WTC11 (cell line): ENCODE measurements around the gene ACSM3. TPM values are rescaled to one million over a fixed set of nuclear protein-coding genes. Genes with fewer than 3 reads are reported as not detected.

Experiments used
- ATAC-seq: fragments of 200-7000 bp; cut with Tn5 transposase; 2 replicates; pipeline ENCODE4 v1.10.0; 2021; ENCODE audit warnings: mild to moderate bottlenecking, moderate library complexity
- CTCF ChIA-PET: fragments of 300-600 bp; sonication (Branson Sonifier 250); formaldehyde crosslinking; loops from one replicate; lab custom pipeline; 2021; ENCODE audit warnings: antibody characterized with exemption; lab: Charles Lee
- POLR2A ChIA-PET: fragments of 350-600 bp; sonication (Branson Sonifier 250); formaldehyde crosslinking; loops from one replicate; lab custom pipeline; 2021; ENCODE audit warnings: antibody characterized with exemption; lab: Charles Lee
- DNase-seq: peaks from one replicate; pipeline ENCODE4 v3.0.0; 2021; ENCODE audit warnings: low spot score
- H3K27ac Mint-ChIP-seq: 2 replicates; pipeline ENCODE4 v1.8.0; 2021; ENCODE audit warnings: mixed read lengths
- H3K27me3 Mint-ChIP-seq: 2 replicates; pipeline ENCODE4 v1.8.0; 2021; ENCODE audit warnings: low read depth, mild to moderate bottlenecking, moderate library complexity, mixed read lengths
- H3K36me3 Mint-ChIP-seq: 2 replicates; pipeline ENCODE4 v1.8.0; 2021; ENCODE audit warnings: mixed read lengths
- H3K4me1 Mint-ChIP-seq: 2 replicates; pipeline ENCODE4 v1.8.0; 2022; ENCODE audit warnings: mixed read lengths
- H3K4me3 Mint-ChIP-seq: 2 replicates; pipeline ENCODE4 v1.8.0; 2021; ENCODE audit warnings: mild to moderate bottlenecking, moderate library complexity, mixed read lengths
- H3K9me3 Mint-ChIP-seq: 2 replicates; pipeline ENCODE4 v1.8.0; 2021; ENCODE audit warnings: mixed read lengths
- ATF1 ChIP-seq: sonication (generic); formaldehyde crosslinking; IDR thresholded peaks from 2 replicates; pipeline ENCODE4 v1.8.1; 2023; ENCODE audit warnings: mild to moderate bottlenecking, moderate library complexity, missing genetic modification reagents
- CREB1 ChIP-seq: sonication (generic); formaldehyde crosslinking; IDR thresholded peaks from 2 replicates; pipeline ENCODE4 v1.8.0; 2023; ENCODE audit warnings: mild to moderate bottlenecking, missing genetic modification reagents
- GRHL2 ChIP-seq: fragments of 250-450 bp; sonication (Bioruptor Pico); IDR thresholded peaks from 2 replicates; pipeline ENCODE4 v1.8.0; 2022; ENCODE audit warnings: mild to moderate bottlenecking, moderate library complexity; ENCODE audit not compliant: insufficient replicate concordance, severe bottlenecking
- JAZF1 ChIP-seq: fragments of 250-450 bp; sonication (Bioruptor Pico); IDR thresholded peaks from 2 replicates; pipeline ENCODE4 v1.9.0; 2021; ENCODE audit warnings: moderate library complexity, mild to moderate bottlenecking, inconsistent platforms
- NR2C2 ChIP-seq: sonication (generic); formaldehyde crosslinking; IDR thresholded peaks from 2 replicates; pipeline ENCODE4 v1.8.0; 2022; ENCODE audit warnings: mild to moderate bottlenecking, missing genetic modification reagents
- RELA ChIP-seq: sonication (generic); formaldehyde crosslinking; IDR thresholded peaks from 2 replicates; pipeline ENCODE4 v1.8.1; 2022; ENCODE audit warnings: missing genetic modification reagents, mild to moderate bottlenecking, borderline replicate concordance
- TEAD4 ChIP-seq: sonication (generic); formaldehyde crosslinking; IDR thresholded peaks from 2 replicates; pipeline ENCODE4 v1.8.0; 2022; ENCODE audit warnings: mild to moderate bottlenecking, missing genetic modification reagents
- ZBTB21 ChIP-seq: sonication (generic); formaldehyde crosslinking; IDR thresholded peaks from 2 replicates; pipeline ENCODE4 v1.8.1; 2023; ENCODE audit warnings: mild to moderate bottlenecking, missing genetic modification reagents, borderline replicate concordance
- ZNF138 ChIP-seq: sonication (generic); formaldehyde crosslinking; conservative IDR thresholded peaks from 2 replicates; pipeline ENCODE4 v1.8.1; 2022; ENCODE audit warnings: mild to moderate bottlenecking, moderate library complexity, missing genetic modification reagents
- ZNF219 ChIP-seq: sonication (generic); formaldehyde crosslinking; IDR thresholded peaks from 2 replicates; pipeline ENCODE4 v1.8.0; 2023; ENCODE audit warnings: missing genetic modification reagents, mild to moderate bottlenecking, borderline replicate concordance
- ZNF396 ChIP-seq: fragments of 250-450 bp; sonication (Bioruptor Pico); IDR thresholded peaks from 2 replicates; pipeline ENCODE4 v1.8.0; 2021; ENCODE audit warnings: mild to moderate bottlenecking, moderate library complexity, borderline replicate concordance
- ZNF671 ChIP-seq: fragments of 250-450 bp; sonication (Bioruptor Pico); IDR thresholded peaks from 2 replicates; pipeline ENCODE4 v1.8.0; 2021; ENCODE audit warnings: mild to moderate bottlenecking
- total RNA-seq: library from RNA; stranded (reverse); gene quantifications from 3 replicates; pipeline ENCODE4 v1.2.3, GENCODE V29; 2021
- TF ChIP-seq, protein P1 (sequence below): sonication (generic); formaldehyde crosslinking; IDR thresholded peaks from 2 replicates; pipeline ENCODE4 v1.8.1; 2023; ENCODE audit warnings: mild to moderate bottlenecking, missing genetic modification reagents, moderate library complexity
- TF ChIP-seq, protein P2 (sequence below): sonication (generic); formaldehyde crosslinking; IDR thresholded peaks from 2 replicates; pipeline ENCODE4 v1.8.1; 2023; ENCODE audit warnings: mild to moderate bottlenecking, moderate library complexity, missing genetic modification reagents
- TF ChIP-seq, protein P3 (sequence below): sonication (generic); formaldehyde crosslinking; IDR thresholded peaks from 2 replicates; pipeline ENCODE4 v1.8.0; 2022; ENCODE audit warnings: missing genetic modification reagents
- TF ChIP-seq, protein P4 (sequence below): sonication (generic); formaldehyde crosslinking; IDR thresholded peaks from 2 replicates; pipeline ENCODE4 v1.8.1; 2023; ENCODE audit warnings: mild to moderate bottlenecking, missing genetic modification reagents, borderline replicate concordance
- TF ChIP-seq, protein P5 (sequence below): sonication (generic); formaldehyde crosslinking; IDR thresholded peaks from 2 replicates; pipeline ENCODE4 v1.8.0; 2022; ENCODE audit warnings: mild to moderate bottlenecking, missing genetic modification reagents
- TF ChIP-seq, protein P6 (sequence below): sonication (generic); formaldehyde crosslinking; IDR thresholded peaks from 2 replicates; pipeline ENCODE4 v1.8.0; 2023; ENCODE audit warnings: missing genetic modification reagents
- TF ChIP-seq, protein P7 (sequence below): sonication (generic); formaldehyde crosslinking; IDR thresholded peaks from 2 replicates; pipeline ENCODE4 v1.8.1; 2022; ENCODE audit warnings: low read depth, mild to moderate bottlenecking, moderate library complexity, missing genetic modification reagents, borderline replicate concordance
- TF ChIP-seq, protein P8 (sequence below): fragments of 250-450 bp; sonication (Bioruptor Pico); IDR thresholded peaks from 2 replicates; pipeline ENCODE4 v1.9.0; 2021; ENCODE audit warnings: mild to moderate bottlenecking

Gene ACSM3
- total RNA-seq, 1 experiment from 2014 or later = 5.0 TPM

DNA sequence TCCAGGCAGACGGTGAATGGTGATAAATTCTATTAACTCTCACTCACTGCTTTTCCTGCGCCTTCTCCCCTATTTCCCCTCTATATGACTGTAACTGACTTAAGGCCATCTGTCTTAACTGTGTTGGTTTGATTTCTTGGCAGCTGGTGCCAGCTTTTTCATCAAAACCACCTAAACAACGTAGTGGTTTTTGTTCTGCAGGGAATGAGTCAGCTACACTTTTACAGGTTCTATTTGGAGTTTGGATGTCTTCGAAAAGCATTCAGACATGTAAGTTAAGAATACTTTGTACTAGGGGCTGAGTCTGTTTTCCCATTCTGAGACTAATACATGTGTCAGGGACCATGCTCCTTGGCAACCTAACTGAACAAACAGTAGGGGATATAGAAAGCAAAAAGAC, 51.0 kb downstream of the ACSM3 start (continued):
- TF ChIP-seq, protein P1, sequence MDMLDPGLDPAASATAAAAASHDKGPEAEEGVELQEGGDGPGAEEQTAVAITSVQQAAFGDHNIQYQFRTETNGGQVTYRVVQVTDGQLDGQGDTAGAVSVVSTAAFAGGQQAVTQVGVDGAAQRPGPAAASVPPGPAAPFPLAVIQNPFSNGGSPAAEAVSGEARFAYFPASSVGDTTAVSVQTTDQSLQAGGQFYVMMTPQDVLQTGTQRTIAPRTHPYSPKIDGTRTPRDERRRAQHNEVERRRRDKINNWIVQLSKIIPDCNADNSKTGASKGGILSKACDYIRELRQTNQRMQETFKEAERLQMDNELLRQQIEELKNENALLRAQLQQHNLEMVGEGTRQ = no peak
- no peak for TF ChIP-seq ZNF671 (CRISPR knock-in tag)
- TF ChIP-seq, protein P2, sequence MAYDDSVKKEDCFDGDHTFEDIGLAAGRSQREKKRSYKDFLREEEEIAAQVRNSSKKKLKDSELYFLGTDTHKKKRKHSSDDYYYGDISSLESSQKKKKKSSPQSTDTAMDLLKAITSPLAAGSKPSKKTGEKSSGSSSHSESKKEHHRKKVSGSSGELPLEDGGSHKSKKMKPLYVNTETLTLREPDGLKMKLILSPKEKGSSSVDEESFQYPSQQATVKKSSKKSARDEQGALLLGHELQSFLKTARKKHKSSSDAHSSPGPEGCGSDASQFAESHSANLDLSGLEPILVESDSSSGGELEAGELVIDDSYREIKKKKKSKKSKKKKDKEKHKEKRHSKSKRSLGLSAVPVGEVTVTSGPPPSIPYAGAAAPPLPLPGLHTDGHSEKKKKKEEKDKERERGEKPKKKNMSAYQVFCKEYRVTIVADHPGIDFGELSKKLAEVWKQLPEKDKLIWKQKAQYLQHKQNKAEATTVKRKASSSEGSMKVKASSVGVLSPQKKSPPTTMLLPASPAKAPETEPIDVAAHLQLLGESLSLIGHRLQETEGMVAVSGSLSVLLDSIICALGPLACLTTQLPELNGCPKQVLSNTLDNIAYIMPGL (CRISPR knock-in tag) = no peak
- no peak for TF ChIP-seq GRHL2 (CRISPR knock-in tag)
- TF ChIP-seq, protein P3, sequence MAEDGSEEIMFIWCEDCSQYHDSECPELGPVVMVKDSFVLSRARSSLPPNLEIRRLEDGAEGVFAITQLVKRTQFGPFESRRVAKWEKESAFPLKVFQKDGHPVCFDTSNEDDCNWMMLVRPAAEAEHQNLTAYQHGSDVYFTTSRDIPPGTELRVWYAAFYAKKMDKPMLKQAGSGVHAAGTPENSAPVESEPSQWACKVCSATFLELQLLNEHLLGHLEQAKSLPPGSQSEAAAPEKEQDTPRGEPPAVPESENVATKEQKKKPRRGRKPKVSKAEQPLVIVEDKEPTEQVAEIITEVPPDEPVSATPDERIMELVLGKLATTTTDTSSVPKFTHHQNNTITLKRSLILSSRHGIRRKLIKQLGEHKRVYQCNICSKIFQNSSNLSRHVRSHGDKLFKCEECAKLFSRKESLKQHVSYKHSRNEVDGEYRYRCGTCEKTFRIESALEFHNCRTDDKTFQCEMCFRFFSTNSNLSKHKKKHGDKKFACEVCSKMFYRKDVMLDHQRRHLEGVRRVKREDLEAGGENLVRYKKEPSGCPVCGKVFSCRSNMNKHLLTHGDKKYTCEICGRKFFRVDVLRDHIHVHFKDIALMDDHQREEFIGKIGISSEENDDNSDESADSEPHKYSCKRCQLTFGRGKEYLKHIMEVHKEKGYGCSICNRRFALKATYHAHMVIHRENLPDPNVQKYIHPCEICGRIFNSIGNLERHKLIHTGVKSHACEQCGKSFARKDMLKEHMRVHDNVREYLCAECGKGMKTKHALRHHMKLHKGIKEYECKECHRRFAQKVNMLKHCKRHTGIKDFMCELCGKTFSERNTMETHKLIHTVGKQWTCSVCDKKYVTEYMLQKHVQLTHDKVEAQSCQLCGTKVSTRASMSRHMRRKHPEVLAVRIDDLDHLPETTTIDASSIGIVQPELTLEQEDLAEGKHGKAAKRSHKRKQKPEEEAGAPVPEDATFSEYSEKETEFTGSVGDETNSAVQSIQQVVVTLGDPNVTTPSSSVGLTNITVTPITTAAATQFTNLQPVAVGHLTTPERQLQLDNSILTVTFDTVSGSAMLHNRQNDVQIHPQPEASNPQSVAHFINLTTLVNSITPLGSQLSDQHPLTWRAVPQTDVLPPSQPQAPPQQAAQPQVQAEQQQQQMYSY (CRISPR knock-in tag) = no peak
- TF ChIP-seq, protein P4, sequence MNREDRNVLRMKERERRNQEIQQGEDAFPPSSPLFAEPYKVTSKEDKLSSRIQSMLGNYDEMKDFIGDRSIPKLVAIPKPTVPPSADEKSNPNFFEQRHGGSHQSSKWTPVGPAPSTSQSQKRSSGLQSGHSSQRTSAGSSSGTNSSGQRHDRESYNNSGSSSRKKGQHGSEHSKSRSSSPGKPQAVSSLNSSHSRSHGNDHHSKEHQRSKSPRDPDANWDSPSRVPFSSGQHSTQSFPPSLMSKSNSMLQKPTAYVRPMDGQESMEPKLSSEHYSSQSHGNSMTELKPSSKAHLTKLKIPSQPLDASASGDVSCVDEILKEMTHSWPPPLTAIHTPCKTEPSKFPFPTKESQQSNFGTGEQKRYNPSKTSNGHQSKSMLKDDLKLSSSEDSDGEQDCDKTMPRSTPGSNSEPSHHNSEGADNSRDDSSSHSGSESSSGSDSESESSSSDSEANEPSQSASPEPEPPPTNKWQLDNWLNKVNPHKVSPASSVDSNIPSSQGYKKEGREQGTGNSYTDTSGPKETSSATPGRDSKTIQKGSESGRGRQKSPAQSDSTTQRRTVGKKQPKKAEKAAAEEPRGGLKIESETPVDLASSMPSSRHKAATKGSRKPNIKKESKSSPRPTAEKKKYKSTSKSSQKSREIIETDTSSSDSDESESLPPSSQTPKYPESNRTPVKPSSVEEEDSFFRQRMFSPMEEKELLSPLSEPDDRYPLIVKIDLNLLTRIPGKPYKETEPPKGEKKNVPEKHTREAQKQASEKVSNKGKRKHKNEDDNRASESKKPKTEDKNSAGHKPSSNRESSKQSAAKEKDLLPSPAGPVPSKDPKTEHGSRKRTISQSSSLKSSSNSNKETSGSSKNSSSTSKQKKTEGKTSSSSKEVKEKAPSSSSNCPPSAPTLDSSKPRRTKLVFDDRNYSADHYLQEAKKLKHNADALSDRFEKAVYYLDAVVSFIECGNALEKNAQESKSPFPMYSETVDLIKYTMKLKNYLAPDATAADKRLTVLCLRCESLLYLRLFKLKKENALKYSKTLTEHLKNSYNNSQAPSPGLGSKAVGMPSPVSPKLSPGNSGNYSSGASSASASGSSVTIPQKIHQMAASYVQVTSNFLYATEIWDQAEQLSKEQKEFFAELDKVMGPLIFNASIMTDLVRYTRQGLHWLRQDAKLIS = no peak
- no peak for TF ChIP-seq RELA (CRISPR knock-in tag)
- TF ChIP-seq, protein P5, sequence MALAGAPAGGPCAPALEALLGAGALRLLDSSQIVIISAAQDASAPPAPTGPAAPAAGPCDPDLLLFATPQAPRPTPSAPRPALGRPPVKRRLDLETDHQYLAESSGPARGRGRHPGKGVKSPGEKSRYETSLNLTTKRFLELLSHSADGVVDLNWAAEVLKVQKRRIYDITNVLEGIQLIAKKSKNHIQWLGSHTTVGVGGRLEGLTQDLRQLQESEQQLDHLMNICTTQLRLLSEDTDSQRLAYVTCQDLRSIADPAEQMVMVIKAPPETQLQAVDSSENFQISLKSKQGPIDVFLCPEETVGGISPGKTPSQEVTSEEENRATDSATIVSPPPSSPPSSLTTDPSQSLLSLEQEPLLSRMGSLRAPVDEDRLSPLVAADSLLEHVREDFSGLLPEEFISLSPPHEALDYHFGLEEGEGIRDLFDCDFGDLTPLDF (CRISPR knock-in tag) = no peak
- TF ChIP-seq ZNF219 (CRISPR knock-in tag) = no peak

DNA sequence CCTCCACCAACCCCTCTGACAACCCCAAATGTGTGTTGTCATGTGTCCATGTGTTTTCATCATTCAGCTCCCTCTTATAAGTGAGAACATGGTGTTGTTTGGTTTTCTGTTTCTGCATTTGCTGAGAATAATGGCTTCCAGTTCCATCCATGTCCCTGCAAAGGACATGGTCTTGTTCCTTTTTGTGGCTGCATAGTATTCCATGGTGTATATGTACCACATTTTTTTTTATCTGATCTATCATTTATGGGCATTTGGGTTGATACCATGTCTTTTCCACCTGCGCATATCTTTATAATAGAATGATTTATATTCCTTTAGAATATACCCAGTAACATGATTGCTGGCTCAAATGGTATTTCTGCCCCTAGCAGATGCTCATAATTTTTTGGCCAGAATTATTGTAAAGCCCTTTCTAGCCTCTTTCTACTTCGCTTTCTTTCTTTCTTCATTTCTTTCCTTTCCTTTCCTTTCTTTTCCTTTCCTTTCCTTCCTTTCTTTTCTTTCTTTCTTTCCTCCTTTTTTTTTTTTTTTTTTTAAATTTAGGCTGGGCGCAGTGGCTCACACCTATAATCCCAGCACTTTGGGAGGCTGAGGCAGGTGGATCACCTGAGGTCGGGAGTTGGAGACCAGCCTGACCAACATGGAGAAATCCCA, 55.2 kb downstream of the ACSM3 start:
- H3K27me3 Mint-ChIP-seq = no peaks in the 10 kb centered on the region
- H3K4me3 Mint-ChIP-seq = no peak overlapping the region
- CTCF ChIA-PET = no interaction called here
- TF ChIP-seq ZNF138 (no peak), ATF1 (CRISPR knock-in tag) (no peak), ZNF671 (CRISPR knock-in tag) (no peak), ZBTB21 (no peak), ZNF396 (no peak), TEAD4 (CRISPR knock-in tag) (no peak), CREB1 (no peak), JAZF1 (no peak), NR2C2 (CRISPR knock-in tag) (no peak)
- TF ChIP-seq, protein P6, sequence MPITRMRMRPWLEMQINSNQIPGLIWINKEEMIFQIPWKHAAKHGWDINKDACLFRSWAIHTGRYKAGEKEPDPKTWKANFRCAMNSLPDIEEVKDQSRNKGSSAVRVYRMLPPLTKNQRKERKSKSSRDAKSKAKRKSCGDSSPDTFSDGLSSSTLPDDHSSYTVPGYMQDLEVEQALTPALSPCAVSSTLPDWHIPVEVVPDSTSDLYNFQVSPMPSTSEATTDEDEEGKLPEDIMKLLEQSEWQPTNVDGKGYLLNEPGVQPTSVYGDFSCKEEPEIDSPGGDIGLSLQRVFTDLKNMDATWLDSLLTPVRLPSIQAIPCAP (CRISPR knock-in tag) = no peak
- TF ChIP-seq, protein P7, sequence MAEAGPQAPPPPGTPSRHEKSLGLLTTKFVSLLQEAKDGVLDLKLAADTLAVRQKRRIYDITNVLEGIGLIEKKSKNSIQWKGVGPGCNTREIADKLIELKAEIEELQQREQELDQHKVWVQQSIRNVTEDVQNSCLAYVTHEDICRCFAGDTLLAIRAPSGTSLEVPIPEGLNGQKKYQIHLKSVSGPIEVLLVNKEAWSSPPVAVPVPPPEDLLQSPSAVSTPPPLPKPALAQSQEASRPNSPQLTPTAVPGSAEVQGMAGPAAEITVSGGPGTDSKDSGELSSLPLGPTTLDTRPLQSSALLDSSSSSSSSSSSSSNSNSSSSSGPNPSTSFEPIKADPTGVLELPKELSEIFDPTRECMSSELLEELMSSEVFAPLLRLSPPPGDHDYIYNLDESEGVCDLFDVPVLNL (CRISPR knock-in tag) = no peak
- TF ChIP-seq, protein P8, sequence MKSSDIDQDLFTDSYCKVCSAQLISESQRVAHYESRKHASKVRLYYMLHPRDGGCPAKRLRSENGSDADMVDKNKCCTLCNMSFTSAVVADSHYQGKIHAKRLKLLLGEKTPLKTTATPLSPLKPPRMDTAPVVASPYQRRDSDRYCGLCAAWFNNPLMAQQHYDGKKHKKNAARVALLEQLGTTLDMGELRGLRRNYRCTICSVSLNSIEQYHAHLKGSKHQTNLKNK (CRISPR knock-in tag) = no peak

More for the DNA sequence above, 55.2 kb downstream of the ACSM3 start:
- POLR2A ChIA-PET = no interaction called here
- Mint-ChIP-seq H3K4me1 (no peaks in the 10 kb centered on the region), H3K27ac (no peak overlapping the region), H3K36me3 (peaks cover 16% of the 10 kb centered on the region), H3K9me3 (peaks cover 3% of the 10 kb centered on the region; the same call in 1 of the 2 replicates)
- DNase-seq = no peak
- no peak for ATAC-seq
